ENCODE measurements around the gene GSTCD. TPM values are rescaled to one million over a fixed set of nuclear protein-coding genes. Genes with fewer than 3 reads are reported as not detected.

Gene GSTCD
- total RNA-seq, 1 experiment from 2014 or later: 8.8 TPM

GRCh38 chr4:105875233-105875632, 166.6 kb downstream of the GSTCD start:
- TF ChIP-seq SIN3A (IDR thresholded peaks at IDR 0.05; ENCODE audit: borderline replicate concordance, insufficient read depth, low read depth, low read length) (no peak), CTCF (IDR thresholded peaks at IDR 0.05) (no peak), POLR2AphosphoS5 (IDR thresholded peaks at IDR 0.05; ENCODE audit: low read depth, low read length) (no peak), TCF7L2 (IDR thresholded peaks at IDR 0.05; ENCODE audit: low read depth, low read length) (no peak)
- TF ChIP-seq, protein P1, sequence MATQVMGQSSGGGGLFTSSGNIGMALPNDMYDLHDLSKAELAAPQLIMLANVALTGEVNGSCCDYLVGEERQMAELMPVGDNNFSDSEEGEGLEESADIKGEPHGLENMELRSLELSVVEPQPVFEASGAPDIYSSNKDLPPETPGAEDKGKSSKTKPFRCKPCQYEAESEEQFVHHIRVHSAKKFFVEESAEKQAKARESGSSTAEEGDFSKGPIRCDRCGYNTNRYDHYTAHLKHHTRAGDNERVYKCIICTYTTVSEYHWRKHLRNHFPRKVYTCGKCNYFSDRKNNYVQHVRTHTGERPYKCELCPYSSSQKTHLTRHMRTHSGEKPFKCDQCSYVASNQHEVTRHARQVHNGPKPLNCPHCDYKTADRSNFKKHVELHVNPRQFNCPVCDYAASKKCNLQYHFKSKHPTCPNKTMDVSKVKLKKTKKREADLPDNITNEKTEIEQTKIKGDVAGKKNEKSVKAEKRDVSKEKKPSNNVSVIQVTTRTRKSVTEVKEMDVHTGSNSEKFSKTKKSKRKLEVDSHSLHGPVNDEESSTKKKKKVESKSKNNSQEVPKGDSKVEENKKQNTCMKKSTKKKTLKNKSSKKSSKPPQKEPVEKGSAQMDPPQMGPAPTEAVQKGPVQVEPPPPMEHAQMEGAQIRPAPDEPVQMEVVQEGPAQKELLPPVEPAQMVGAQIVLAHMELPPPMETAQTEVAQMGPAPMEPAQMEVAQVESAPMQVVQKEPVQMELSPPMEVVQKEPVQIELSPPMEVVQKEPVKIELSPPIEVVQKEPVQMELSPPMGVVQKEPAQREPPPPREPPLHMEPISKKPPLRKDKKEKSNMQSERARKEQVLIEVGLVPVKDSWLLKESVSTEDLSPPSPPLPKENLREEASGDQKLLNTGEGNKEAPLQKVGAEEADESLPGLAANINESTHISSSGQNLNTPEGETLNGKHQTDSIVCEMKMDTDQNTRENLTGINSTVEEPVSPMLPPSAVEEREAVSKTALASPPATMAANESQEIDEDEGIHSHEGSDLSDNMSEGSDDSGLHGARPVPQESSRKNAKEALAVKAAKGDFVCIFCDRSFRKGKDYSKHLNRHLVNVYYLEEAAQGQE (IDR thresholded peaks at IDR 0.05; ENCODE audit: insufficient read depth in 1 of 2, low read depth in 2 of 2, low read length in 1 of 2): no peak
- Histone ChIP-seq H3K27me3 (ENCODE audit: control insufficient read depth, insufficient read depth, low read length) (no peaks in the 10 kb centered on the region; the same call in 1 of the 2 replicates), H3K9me3 (ENCODE audit: control insufficient read depth, insufficient read depth, low read depth, low read length) (no peaks in the 10 kb centered on the region), H3K36me3 (ENCODE audit: control insufficient read depth, insufficient read depth, low read length) (no peaks in the 10 kb centered on the region), H3K4me1 (ENCODE audit: control insufficient read depth, insufficient read depth, low read length) (no peaks in the 10 kb centered on the region), H3K4me3 (ENCODE audit: low read depth in 2 of 2, low read length in 2 of 2) (no peak overlapping the region), H3K27ac (ENCODE audit: low read length) (no peak overlapping the region)
- ATAC-seq (no peak), DNase-seq (ENCODE audit: low read depth, low spot score) (no peak)
- ChIA-PET CTCF (interaction anchor here (0.6 kb wide), 1 partner anchor 950 kb away, joined by 3 read pairs; no protein-coding TSS in a partner anchor), POLR2A (no interaction called here)
- intact Hi-C loops (cut with micrococcal nuclease; ENCODE audit: unreplicated experiment) (no loop called here), in situ Hi-C loops (cut with HindIII; ENCODE audit: low pct_unique_long_range_greater_than_20kb, low sequenced_read_pairs) (no loop called here)
- BruUV-seq (replicated peaks): no TSS peak

DNA sequence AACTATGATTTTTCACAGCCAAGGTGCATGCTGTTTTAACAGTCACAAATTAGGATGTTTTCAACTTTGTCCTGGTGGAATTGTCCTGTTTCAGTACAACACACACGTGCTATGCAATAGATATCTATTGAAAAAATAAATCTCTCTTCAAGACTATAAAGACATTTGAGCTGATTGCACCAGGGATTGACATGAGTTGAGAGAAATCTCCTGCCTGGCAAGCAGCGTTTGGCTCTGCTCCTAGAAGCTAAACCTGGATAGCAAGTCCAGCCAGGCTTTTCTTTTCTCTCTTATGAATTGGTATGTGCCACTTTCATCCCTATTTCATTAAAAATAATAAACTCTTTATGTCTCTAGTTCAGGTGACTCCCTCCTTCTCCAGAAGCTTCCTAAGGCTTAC, 170.1 kb downstream of the GSTCD start:
- no peaks in the 10 kb centered on the region for H3K9me3 ChIP-seq (ENCODE audit: control insufficient read depth, insufficient read depth, low read depth, low read length)
- ChIA-PET CTCF (no interaction called here), POLR2A (no interaction called here)
- H3K27me3 ChIP-seq (ENCODE audit: control insufficient read depth, insufficient read depth, low read length): no peaks in the 10 kb centered on the region; the same call in 1 of the 2 replicates
- H3K4me3 ChIP-seq (ENCODE audit: low read depth in 2 of 2, low read length in 2 of 2): no peak overlapping the region
- H3K36me3 ChIP-seq (ENCODE audit: control insufficient read depth, insufficient read depth, low read length): no peaks in the 10 kb centered on the region
- H3K27ac ChIP-seq (ENCODE audit: low read length): no peak overlapping the region
- TF ChIP-seq POLR2AphosphoS5 (IDR thresholded peaks at IDR 0.05; ENCODE audit: low read depth, low read length) (no peak), TCF7L2 (IDR thresholded peaks at IDR 0.05; ENCODE audit: low read depth, low read length) (no peak)
- TF ChIP-seq, protein P1 (IDR thresholded peaks at IDR 0.05; ENCODE audit: insufficient read depth in 1 of 2, low read depth in 2 of 2, low read length in 1 of 2): no peak
- in situ Hi-C loops (cut with HindIII; ENCODE audit: low pct_unique_long_range_greater_than_20kb, low sequenced_read_pairs) (no loop called here), intact Hi-C loops (cut with micrococcal nuclease; ENCODE audit: unreplicated experiment) (no loop called here)
- no peaks in the 10 kb centered on the region for H3K4me1 ChIP-seq (ENCODE audit: control insufficient read depth, insufficient read depth, low read length)
- DNase-seq (ENCODE audit: low read depth, low spot score) (no peak), ATAC-seq (no peak)
- no TSS peak for BruUV-seq (replicated peaks)

Measured in Panc1 (cell line).